ENCODE results near the gene GIN1. TPM values are rescaled to one million over a fixed set of nuclear protein-coding genes. Genes with fewer than 3 reads are reported as not detected.
A peak's percentile ranks its signal among the peaks of the same experiment; 100 is the strongest.

Gene GIN1
- total RNA-seq, 4 donors from 2014 or later: 8.3 to 11.7 (median 9.3) TPM

DNA sequence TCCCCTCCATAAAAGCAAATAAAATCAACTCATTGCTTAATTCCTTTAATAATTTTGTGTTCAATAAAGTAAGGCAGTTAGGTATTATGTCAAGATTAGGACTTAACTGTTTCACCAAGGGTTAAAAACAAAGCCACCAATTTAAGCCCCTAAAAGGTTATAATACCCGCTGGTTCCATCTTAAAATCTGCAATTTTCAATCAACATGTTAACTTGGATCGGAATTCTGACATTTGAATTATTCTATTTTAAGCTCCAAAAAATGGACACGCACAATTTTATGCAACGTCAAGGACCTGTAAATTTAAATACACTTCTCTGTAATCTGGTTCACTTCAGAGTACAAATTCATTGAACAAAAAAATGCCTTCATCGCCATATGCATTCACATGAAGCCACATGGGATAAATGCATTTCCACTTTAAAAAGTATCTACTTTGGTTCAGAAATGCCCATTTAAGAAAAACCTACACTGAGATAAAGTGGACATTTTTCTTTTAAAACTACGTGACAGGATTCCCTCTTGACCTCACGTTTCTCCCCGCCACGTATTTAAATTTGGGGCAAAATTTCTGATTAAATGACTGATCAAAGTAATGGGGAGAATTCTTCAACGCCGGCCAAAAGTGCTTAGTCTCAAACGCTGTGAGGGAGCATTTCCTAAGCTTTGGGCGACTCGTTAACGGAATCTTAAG is 721 bp downstream of the GIN1 start:
- H3K9me3 ChIP-seq: no peaks in the 10 kb centered on the region
- no peaks in the 10 kb centered on the region for H3K27me3 ChIP-seq
- no peak for DNase-seq
- TF ChIP-seq, protein P1, sequence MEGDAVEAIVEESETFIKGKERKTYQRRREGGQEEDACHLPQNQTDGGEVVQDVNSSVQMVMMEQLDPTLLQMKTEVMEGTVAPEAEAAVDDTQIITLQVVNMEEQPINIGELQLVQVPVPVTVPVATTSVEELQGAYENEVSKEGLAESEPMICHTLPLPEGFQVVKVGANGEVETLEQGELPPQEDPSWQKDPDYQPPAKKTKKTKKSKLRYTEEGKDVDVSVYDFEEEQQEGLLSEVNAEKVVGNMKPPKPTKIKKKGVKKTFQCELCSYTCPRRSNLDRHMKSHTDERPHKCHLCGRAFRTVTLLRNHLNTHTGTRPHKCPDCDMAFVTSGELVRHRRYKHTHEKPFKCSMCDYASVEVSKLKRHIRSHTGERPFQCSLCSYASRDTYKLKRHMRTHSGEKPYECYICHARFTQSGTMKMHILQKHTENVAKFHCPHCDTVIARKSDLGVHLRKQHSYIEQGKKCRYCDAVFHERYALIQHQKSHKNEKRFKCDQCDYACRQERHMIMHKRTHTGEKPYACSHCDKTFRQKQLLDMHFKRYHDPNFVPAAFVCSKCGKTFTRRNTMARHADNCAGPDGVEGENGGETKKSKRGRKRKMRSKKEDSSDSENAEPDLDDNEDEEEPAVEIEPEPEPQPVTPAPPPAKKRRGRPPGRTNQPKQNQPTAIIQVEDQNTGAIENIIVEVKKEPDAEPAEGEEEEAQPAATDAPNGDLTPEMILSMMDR (IDR thresholded peaks at IDR 0.05): no peak
- no peak for TF ChIP-seq POLR2A (IDR thresholded peaks at IDR 0.05)
- peaks cover 0 to 23% (median 0%) of the 10 kb centered on the region in 4 donors for H3K4me1 ChIP-seq
- peak overlapping the region; percentile 64 to 84 (median 74) for H3K4me3 ChIP-seq
- peak overlapping the region; percentile 84 to 97 (median 92) for H3K27ac ChIP-seq
- H3K36me3 ChIP-seq: no peaks in the 10 kb centered on the region

DNA sequence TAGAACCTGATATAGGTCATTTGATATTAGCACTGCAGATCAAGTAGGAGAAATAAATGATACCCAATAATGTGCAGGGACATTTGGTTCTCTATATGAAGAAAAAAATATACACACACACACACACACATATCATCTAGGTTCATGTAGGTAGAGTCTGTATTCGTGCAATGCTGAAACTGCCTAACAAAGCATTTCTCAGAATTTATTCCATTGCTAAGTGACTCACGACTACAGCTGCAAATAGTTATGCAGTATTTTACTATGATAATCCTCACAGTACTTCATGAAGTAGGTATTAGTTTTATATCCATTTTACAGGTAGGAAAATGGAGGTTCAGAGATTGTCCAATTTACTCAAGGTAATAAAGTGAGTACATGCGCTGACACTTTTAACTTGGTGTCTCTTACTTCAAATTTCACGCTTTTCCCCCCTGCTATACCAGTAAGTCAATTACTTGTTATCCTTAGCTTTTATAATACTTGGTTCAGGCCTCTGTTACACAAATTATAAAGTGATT is 2.4 kb downstream of the GIN1 start:
- TF ChIP-seq, protein P1 (IDR thresholded peaks at IDR 0.05): no peak
- TF ChIP-seq POLR2A (IDR thresholded peaks at IDR 0.05): no peak
- Histone ChIP-seq H3K27ac (no peak overlapping the region), H3K9me3 (no peaks in the 10 kb centered on the region), H3K36me3 (no peaks in the 10 kb centered on the region), H3K27me3 (no peaks in the 10 kb centered on the region), H3K4me3 (no peak overlapping the region), H3K4me1 (peaks cover 0 to 13% (median 0%) of the 10 kb centered on the region in 4 donors)
- DNase-seq: no peak

DNA sequence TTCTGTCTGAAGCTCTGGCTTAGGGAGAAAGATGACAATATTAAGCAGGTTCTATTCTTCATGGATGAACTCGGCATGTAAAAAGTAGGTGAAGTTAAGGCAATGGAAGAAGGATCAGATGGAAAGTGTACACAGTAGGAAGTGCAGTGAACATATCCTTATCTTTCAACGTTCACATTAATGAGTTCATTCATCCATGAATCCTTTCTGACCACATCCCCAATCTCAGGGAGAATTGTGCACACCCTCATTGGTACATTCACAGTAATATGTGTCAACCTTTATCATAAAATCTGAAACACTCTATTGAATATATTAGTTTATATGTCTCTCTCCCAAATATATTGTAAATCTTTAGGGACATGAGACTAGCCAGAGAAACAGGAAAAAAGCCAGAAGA is 5.5 kb downstream of the GIN1 start:
- Histone ChIP-seq H3K27me3 (no peaks in the 10 kb centered on the region), H3K27ac (no peak overlapping the region), H3K36me3 (no peaks in the 10 kb centered on the region), H3K4me1 (no peaks in the 10 kb centered on the region), H3K9me3 (no peaks in the 10 kb centered on the region), H3K4me3 (no peak overlapping the region)
- TF ChIP-seq POLR2A (IDR thresholded peaks at IDR 0.05): no peak
- TF ChIP-seq, protein P1 (IDR thresholded peaks at IDR 0.05): no peak
- DNase-seq: no peak

DNA sequence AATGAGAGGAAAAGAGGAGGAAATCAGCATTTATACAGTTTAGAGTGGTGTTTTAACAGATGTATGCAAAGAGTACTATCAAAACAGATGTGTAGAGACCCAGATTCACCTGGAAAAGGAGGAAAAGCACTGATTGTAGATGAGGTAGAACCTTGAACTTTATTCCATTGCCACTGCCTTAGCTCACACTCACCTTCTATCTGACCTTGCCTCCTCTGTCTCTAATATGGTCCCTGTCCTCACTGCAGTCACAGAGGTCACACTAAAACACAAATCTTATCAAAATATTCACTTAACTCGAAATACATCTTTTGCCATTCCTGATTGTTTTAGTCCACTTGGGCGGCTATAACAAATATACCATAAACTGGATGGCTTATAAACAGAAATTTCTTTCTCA is 7.0 kb downstream of the GIN1 start:
- Histone ChIP-seq H3K27me3 (no peaks in the 10 kb centered on the region), H3K36me3 (peaks cover 0 to 1% (median 0%) of the 10 kb centered on the region in 3 donors), H3K9me3 (no peaks in the 10 kb centered on the region), H3K4me1 (no peaks in the 10 kb centered on the region), H3K4me3 (no peak overlapping the region), H3K27ac (no peak overlapping the region)
- DNase-seq: no peak
- TF ChIP-seq, protein P1 (IDR thresholded peaks at IDR 0.05): no peak
- no peak for TF ChIP-seq POLR2A (IDR thresholded peaks at IDR 0.05)

DNA sequence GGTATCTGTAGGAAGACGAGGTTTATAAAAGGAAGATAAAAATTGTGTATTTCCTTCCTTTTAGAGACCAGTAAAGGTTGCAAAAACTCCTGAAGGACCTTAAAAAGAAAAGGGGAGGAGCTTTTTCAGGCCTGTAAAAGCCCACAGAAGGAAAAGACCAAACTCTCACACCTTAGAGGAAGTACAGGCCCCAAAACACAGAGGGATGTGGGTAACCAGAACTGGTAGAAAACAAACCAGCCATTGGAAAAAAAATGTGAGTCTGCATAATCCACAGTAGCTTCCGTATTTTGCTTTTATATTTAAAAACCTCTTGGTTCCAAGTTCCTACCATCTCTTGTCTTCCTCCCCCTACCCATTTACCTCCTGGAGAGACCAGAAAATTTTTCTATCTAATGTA is 8.5 kb downstream of the GIN1 start:
- Histone ChIP-seq H3K27ac (no peak overlapping the region), H3K9me3 (no peaks in the 10 kb centered on the region), H3K4me1 (no peaks in the 10 kb centered on the region), H3K36me3 (peaks cover 0 to 7% (median 0%) of the 10 kb centered on the region in 3 donors), H3K27me3 (no peaks in the 10 kb centered on the region), H3K4me3 (no peak overlapping the region)
- peak in 2 of 3 donors; percentile 24 to 51 for DNase-seq
- TF ChIP-seq, protein P1 (IDR thresholded peaks at IDR 0.05): no peak

All from Peyer's patch (tissue), 4 donors.